Mesenchymal stem cell (in vitro differentiated cells and primary cell): ENCODE results near the gene GALNT10.

Experiments
- DNase-seq: peaks from one replicate; pipeline ENCODE4 v3.0.0-alpha.2; 2013
- H2AFZ ChIP-seq: one replicate; pipeline ENCODE4 v1.6.1; 2013; ENCODE audit warnings: low read depth, mild to moderate bottlenecking, control low read depth, inconsistent platforms, low read length, moderate library complexity
- H2AK5ac ChIP-seq: 2 replicates; pipeline ENCODE4 v1.6.1; 2013; ENCODE audit warnings: low read length, moderate library complexity, mild to moderate bottlenecking, inconsistent platforms; ENCODE audit not compliant: severe bottlenecking
- H2BK120ac ChIP-seq: one replicate; pipeline ENCODE4 v1.6.1; 2013; ENCODE audit warnings: low read depth, mild to moderate bottlenecking, inconsistent platforms, low read length, moderate library complexity
- H2BK12ac ChIP-seq, 2 experiments: one replicate each; pipeline ENCODE4 v1.6.1; 2013; ENCODE audit warnings: inconsistent platforms in 2 of 2, low read length in 2 of 2, mild to moderate bottlenecking in 2 of 2, moderate library complexity in 2 of 2, control low read depth in 1 of 2
- H2BK15ac ChIP-seq: one replicate; pipeline ENCODE4 v1.6.1; 2013; ENCODE audit warnings: mild to moderate bottlenecking, low read depth, inconsistent platforms; ENCODE audit not compliant: poor library complexity, severe bottlenecking
- H2BK5ac ChIP-seq: 2 replicates; pipeline ENCODE4 v1.6.1; 2013; ENCODE audit warnings: low read depth, mild to moderate bottlenecking, low read length, control low read depth, inconsistent platforms; ENCODE audit not compliant: poor library complexity, severe bottlenecking
- H3K14ac ChIP-seq, 2 experiments: one replicate each; pipeline ENCODE4 v1.6.1; 2013; ENCODE audit warnings: inconsistent platforms in 2 of 2, low read length in 2 of 2, control low read depth in 1 of 2, mild to moderate bottlenecking in 1 of 2, moderate library complexity in 1 of 2
- H3K18ac ChIP-seq, 2 experiments: one replicate each; pipeline ENCODE4 v1.6.1; 2013; ENCODE audit warnings: inconsistent platforms in 2 of 2, low read length in 2 of 2, control low read depth in 1 of 2, low read depth in 1 of 2, mild to moderate bottlenecking in 1 of 2
- H3K23ac ChIP-seq, 2 experiments: one replicate each; pipeline ENCODE4 v1.6.1; 2013; ENCODE audit warnings: inconsistent platforms in 2 of 2, low read length in 2 of 2, mild to moderate bottlenecking in 2 of 2, moderate library complexity in 2 of 2, control low read depth in 1 of 2
- H3K27ac ChIP-seq: 2 replicates; pipeline ENCODE4 v1.5.1; 2013; ENCODE audit warnings: mild to moderate bottlenecking, moderate library complexity, low read length, control low read depth, inconsistent platforms; ENCODE audit not compliant: poor library complexity, severe bottlenecking
- H3K27me3 ChIP-seq, 2 experiments: 2 replicates each; pipeline versions ENCODE4 v1.6.1 to v1.7.0; 2013; ENCODE audit warnings: low read length in 2 of 2, mild to moderate bottlenecking in 2 of 2, moderate library complexity in 2 of 2, control low read depth in 1 of 2, inconsistent platforms in 1 of 2; ENCODE audit not compliant: control insufficient read depth in 1 of 2, insufficient read depth in 1 of 2
- H3K36me3 ChIP-seq, 2 experiments: 2 replicates each; pipeline versions ENCODE4 v1.6.1 to v1.7.0; 2013; ENCODE audit warnings: low read length in 2 of 2, control low read depth in 1 of 2, inconsistent platforms in 1 of 2, low read depth in 1 of 2, mild to moderate bottlenecking in 1 of 2; ENCODE audit not compliant: insufficient read depth in 2 of 2, control insufficient read depth in 1 of 2
- H3K4ac ChIP-seq, 2 experiments: one replicate each; pipeline ENCODE4 v1.6.1; 2013; ENCODE audit warnings: inconsistent platforms in 2 of 2, low read length in 2 of 2, mild to moderate bottlenecking in 2 of 2, moderate library complexity in 2 of 2, control low read depth in 1 of 2, low read depth in 1 of 2
- H3K4me1 ChIP-seq: 2 replicates; pipeline ENCODE4 v1.6.1; 2013; ENCODE audit warnings: low read depth, low read length, control low read depth; ENCODE audit not compliant: control insufficient read depth, insufficient read depth
- H3K4me2 ChIP-seq: 2 replicates; pipeline ENCODE4 v1.6.1; 2013; ENCODE audit warnings: low read length, mild to moderate bottlenecking, inconsistent platforms; ENCODE audit not compliant: poor library complexity, severe bottlenecking
- H3K4me3 ChIP-seq, 2 experiments: 2 replicates each; pipeline versions ENCODE4 v1.5.1 to v1.7.0; 2013; ENCODE audit warnings: low read length in 2 of 2, mild to moderate bottlenecking in 2 of 2, control low read depth in 1 of 2, low read depth in 1 of 2; ENCODE audit not compliant: insufficient read depth in 1 of 2
- H3K79me1 ChIP-seq: replicated peaks from 2 replicates; pipeline ENCODE4 v1.6.1; 2013; ENCODE audit warnings: mild to moderate bottlenecking, control low read depth, low read length, inconsistent platforms; ENCODE audit not compliant: poor library complexity, severe bottlenecking
- H3K9ac ChIP-seq: 2 replicates; pipeline ENCODE4 v1.7.0; 2013; ENCODE audit warnings: mild to moderate bottlenecking, low read length, moderate library complexity
- H3K9me3 ChIP-seq: 2 replicates; pipeline ENCODE4 v1.7.0; 2013; ENCODE audit warnings: mild to moderate bottlenecking, low read length; ENCODE audit not compliant: control insufficient read depth
- H4K8ac ChIP-seq: one replicate; pipeline ENCODE4 v1.6.1; 2013; ENCODE audit warnings: inconsistent platforms, mild to moderate bottlenecking, low read length, moderate library complexity
- H4K91ac ChIP-seq: one replicate; pipeline ENCODE4 v1.6.1; 2013; ENCODE audit warnings: mild to moderate bottlenecking, low read length, inconsistent platforms
- WGBS: methylation state at CpG from one replicate; pipeline ENCODE4 v1.1.7; 2013; ENCODE audit warnings: mixed read lengths; 5-methylcytosine and 5-hydroxymethylcytosine counted together

Gene GALNT10

GRCh38 chr5:154351566-154351965 lies 161.0 kb downstream of the GALNT10 start:
- Histone ChIP-seq H3K27me3 (no peaks in the 10 kb centered on the region), H2AK5ac (no peak overlapping the region), H2AFZ (no peak overlapping the region), H3K36me3 (no peaks in the 10 kb centered on the region), H3K79me1 (peaks cover 19% of the 10 kb centered on the region), H3K23ac (no peak overlapping the region), H3K4me3 (no peak overlapping the region), H3K4me2 (no peak overlapping the region), H2BK5ac (no peak overlapping the region), H3K9ac (no peak overlapping the region), H4K91ac (no peak overlapping the region), H2BK12ac (no peak overlapping the region), H3K27ac (no peak overlapping the region), H2BK15ac (no peak overlapping the region), H3K18ac (no peak overlapping the region), H3K4me1 (peaks cover 27% of the 10 kb centered on the region), H3K14ac (no peak overlapping the region), H4K8ac (no peak overlapping the region), H2BK120ac (no peak overlapping the region), H3K9me3 (no peaks in the 10 kb centered on the region), H3K4ac (no peak overlapping the region)
- no peak for DNase-seq
- 98% methylated on average over 3 of the region's 3 CpGs for WGBS

- Histone ChIP-seq H3K23ac (no peak overlapping the region), H3K4me2 (no peak overlapping the region), H2BK5ac (no peak overlapping the region), H3K9me3 (no peaks in the 10 kb centered on the region), H2BK12ac (peak overlapping the region in 1 of 2 experiments; percentile 10), H4K8ac (no peak overlapping the region), H3K27ac (no peak overlapping the region), H2AFZ (no peak overlapping the region), H3K9ac (no peak overlapping the region), H3K18ac (no peak overlapping the region), H3K4me3 (no peak overlapping the region), H2BK15ac (no peak overlapping the region), H3K4ac (no peak overlapping the region), H2AK5ac (no peak overlapping the region), H3K4me1 (peaks cover 28% of the 10 kb centered on the region), H3K27me3 (no peaks in the 10 kb centered on the region), H3K36me3 (no peaks in the 10 kb centered on the region), H3K14ac (no peak overlapping the region), H2BK120ac (no peak overlapping the region), H4K91ac (no peak overlapping the region), H3K79me1 (peaks cover 21% of the 10 kb centered on the region)
- no peak for DNase-seq
- 70% methylated on average over 11 of the region's 11 CpGs for WGBS
Observed at GRCh38 chr5:154352960-154353548, 162.5 kb downstream of the GALNT10 start.

- Histone ChIP-seq H3K18ac (peak overlapping the region; percentile 2 to 72), H3K23ac (no peak overlapping the region), H2AK5ac (no peak overlapping the region), H4K8ac (peak overlapping the region; percentile 59), H3K4me2 (no peak overlapping the region), H3K4ac (peak overlapping the region in 1 of 2 experiments; percentile 39), H3K14ac (no peak overlapping the region), H3K27ac (no peak overlapping the region), H3K4me3 (no peak overlapping the region), H4K91ac (no peak overlapping the region), H3K36me3 (no peaks in the 10 kb centered on the region), H2AFZ (no peak overlapping the region), H3K4me1 (peaks cover 34% of the 10 kb centered on the region), H2BK15ac (no peak overlapping the region), H2BK120ac (no peak overlapping the region), H3K9me3 (no peaks in the 10 kb centered on the region), H2BK12ac (peak overlapping the region; percentile 38 to 64), H3K27me3 (no peaks in the 10 kb centered on the region), H2BK5ac (no peak overlapping the region), H3K79me1 (peaks cover 17% of the 10 kb centered on the region), H3K9ac (no peak overlapping the region)
- WGBS, result 5% methylated on average over 3 of the region's 5 CpGs
- DNase-seq, result no peak
Observed at GRCh38 chr5:154355129-154355611, 164.6 kb downstream of the GALNT10 start.

- no peak overlapping the region for H3K27ac ChIP-seq
- H2BK5ac ChIP-seq, result no peak overlapping the region
- H3K9ac ChIP-seq, result peak overlapping the region; percentile 21
- peak overlapping the region; percentile 76 for H4K8ac ChIP-seq
- H3K4me3 ChIP-seq, result no peak overlapping the region
- H3K23ac ChIP-seq, result no peak overlapping the region
- no peaks in the 10 kb centered on the region for H3K9me3 ChIP-seq
- H2BK12ac ChIP-seq, result peak overlapping the region in 1 of 2 experiments; percentile 29
- H4K91ac ChIP-seq, result no peak overlapping the region
- peak overlapping the region; percentile 66 for H2AK5ac ChIP-seq
- WGBS, result 66% methylated on average over 4 of the region's 4 CpGs
- no peak overlapping the region for H3K4me2 ChIP-seq
- peak overlapping the region in 1 of 2 experiments; percentile 69 for H3K4ac ChIP-seq
- no peaks in the 10 kb centered on the region for H3K36me3 ChIP-seq
- peak overlapping the region in 1 of 2 experiments; percentile 45 for H3K18ac ChIP-seq
- no peak overlapping the region for H2AFZ ChIP-seq
- H3K14ac ChIP-seq, result no peak overlapping the region
- H2BK120ac ChIP-seq, result no peak overlapping the region
- peaks cover 34% of the 10 kb centered on the region for H3K4me1 ChIP-seq
- H2BK15ac ChIP-seq, result peak overlapping the region; percentile 92
- no peaks in the 10 kb centered on the region for H3K27me3 ChIP-seq
- peaks cover 17% of the 10 kb centered on the region for H3K79me1 ChIP-seq
- no peak for DNase-seq
Observed at GRCh38 chr5:154356020-154356655, 165.6 kb downstream of the GALNT10 start.
